B cell (primary cell): Measurements from ENCODE around the gene ZNF532. TPM values are rescaled to one million over a fixed set of nuclear protein-coding genes. Genes with fewer than 3 reads are reported as not detected.

Experiments used
- ATAC-seq: fragments of 200-7000 bp; cut with Tn5 transposase; one replicate; pipeline ENCODE4 v1.10.0; 2021; ENCODE audit warnings: low read depth, mild to moderate bottlenecking, moderate number of reproducible peaks, moderate library complexity
- CTCF ChIA-PET: fragments of 350-600 bp; sonication (Branson Sonifier 250); formaldehyde crosslinking; loops from one replicate; lab custom pipeline; 2021; ENCODE audit warnings: antibody characterized with exemption, inconsistent platforms; lab: Charles Lee
- POLR2A ChIA-PET: fragments of 350-600 bp; sonication (Branson Sonifier 250); formaldehyde crosslinking; loops from one replicate; lab custom pipeline; 2021; ENCODE audit warnings: antibody characterized with exemption; lab: Charles Lee
- DNase-seq: peaks from one replicate; pipeline ENCODE4 v3.0.0; 2013
- H2AFZ ChIP-seq: 2 replicates; pipeline ENCODE4 v1.6.1; 2012; ENCODE audit warnings: mild to moderate bottlenecking, low read depth, low read length; ENCODE audit not compliant: insufficient read depth, poor library complexity, severe bottlenecking
- H3K27ac ChIP-seq, 2 donors: 1 replicate in 1 of 2; 2 replicates in 1 of 2; pipeline ENCODE4 v1.5.1; 2012 to 2013; ENCODE audit warnings: low read length in 2 of 2, mild to moderate bottlenecking in 2 of 2, moderate library complexity in 1 of 2
- H3K27me3 ChIP-seq, 4 experiments: fragments of 200-600 bp in 1 of 4; sonication (generic) in 1 of 4; replicated peaks in 1 of 4; 1 replicate in 2 of 4; 2 replicates in 2 of 4; pipeline versions ENCODE4 v1.6.1 to v1.7.0; 2013 to 2016; ENCODE audit warnings: low read length in 3 of 4, mild to moderate bottlenecking in 2 of 4, mixed read lengths in 1 of 4, moderate library complexity in 1 of 4; ENCODE audit not compliant: insufficient read depth in 4 of 4, control insufficient read depth in 3 of 4; ENCODE audit errors: control extremely low read depth in 1 of 4
- H3K36me3 ChIP-seq, 2 experiments: replicated peaks in 1 of 2; 1 replicate in 1 of 2; 2 replicates in 1 of 2; pipeline versions ENCODE4 v1.6.1 to v1.7.1; 2013; ENCODE audit warnings: low read length in 1 of 2; ENCODE audit not compliant: insufficient read depth in 2 of 2, control insufficient read depth in 1 of 2; ENCODE audit errors: control extremely low read depth in 1 of 2, extremely low read depth in 1 of 2
- H3K4me1 ChIP-seq, 2 donors: fragments of 200-600 bp in 1 of 2; sonication (generic) in 1 of 2; 1 replicate in 1 of 2; 2 replicates in 1 of 2; pipeline versions ENCODE4 v1.5.1 to v1.6.1; 2013 to 2017; ENCODE audit warnings: low read length in 2 of 2; ENCODE audit not compliant: control insufficient read depth in 2 of 2, insufficient read depth in 2 of 2
- H3K4me2 ChIP-seq: replicated peaks from 2 replicates; pipeline ENCODE3; 2012; ENCODE audit warnings: mild to moderate bottlenecking, low read depth, low read length; ENCODE audit not compliant: poor library complexity, severe bottlenecking
- H3K4me3 ChIP-seq, 5 experiments: fragments of 200-600 bp in 1 of 5; sonication (generic) in 1 of 5; 1 replicate in 3 of 5; 2 replicates in 2 of 5; pipeline versions ENCODE4 v1.5.1 to v1.7.0; 2011 to 2016; ENCODE audit warnings: low read length in 4 of 5, mild to moderate bottlenecking in 4 of 5, low read depth in 2 of 5, control low read depth in 1 of 5, moderate library complexity in 1 of 5; ENCODE audit not compliant: insufficient read depth in 1 of 5; ENCODE audit errors: control extremely low read depth in 1 of 5, extremely low read depth in 1 of 5
- H3K79me2 ChIP-seq: fragments of 200-600 bp; sonication (generic); one replicate; pipeline ENCODE4 v1.6.0; 2016; ENCODE audit warnings: low read length; ENCODE audit not compliant: control insufficient read depth, insufficient read depth
- H3K9ac ChIP-seq: fragments of 200-600 bp; sonication (generic); 2 replicates; pipeline ENCODE4 v1.6.1; 2017; ENCODE audit warnings: mild to moderate bottlenecking, low read length, moderate library complexity
- H3K9me3 ChIP-seq, 3 donors: one replicate each; pipeline versions ENCODE4 v1.6.1 to v1.7.1; 2013; ENCODE audit warnings: low read length in 2 of 3; ENCODE audit not compliant: control insufficient read depth in 2 of 3, insufficient read depth in 1 of 3; ENCODE audit errors: control extremely low read depth in 1 of 3
- H4K20me1 ChIP-seq: 2 replicates; pipeline ENCODE4 v1.6.0; 2012; ENCODE audit warnings: mild to moderate bottlenecking, low read length; ENCODE audit not compliant: insufficient read depth, control insufficient read depth, poor library complexity, severe bottlenecking
- H3K27ac Mint-ChIP-seq: one replicate; pipeline ENCODE4 v1.8.0; 2021; ENCODE audit warnings: mixed read lengths
- H3K27me3 Mint-ChIP-seq: one replicate; pipeline ENCODE4 v1.8.0; 2021; ENCODE audit warnings: mixed read lengths
- H3K4me1 Mint-ChIP-seq: one replicate; pipeline ENCODE4 v1.8.0; 2021; ENCODE audit warnings: mixed read lengths
- H3K4me3 Mint-ChIP-seq: one replicate; pipeline ENCODE4 v1.8.0; 2021; ENCODE audit warnings: mixed read lengths
- H3K9me3 Mint-ChIP-seq: one replicate; pipeline ENCODE4 v1.8.0; 2022; ENCODE audit warnings: mixed read lengths; ENCODE audit not compliant: insufficient read depth
- EZH2 ChIP-seq: IDR thresholded peaks from 2 replicates; pipeline ENCODE4 v1.6.1; 2012; ENCODE audit warnings: borderline replicate concordance, low read depth, mild to moderate bottlenecking, moderate library complexity, low read length; ENCODE audit not compliant: insufficient read depth, poor library complexity, severe bottlenecking
- WGBS: methylation state at CpG from one replicate; pipeline ENCODE4 v1.1.5; 2013; ENCODE audit warnings: missing lambda C conversion rate; ENCODE audit not compliant: insufficient coverage; 5-methylcytosine and 5-hydroxymethylcytosine counted together
- intact Hi-C: fragments of 100-400 bp; cut with micrococcal nuclease; formaldehyde crosslinking; loops from one replicate; pipeline ENCODE4 v1.10.0; 2022
- polyA plus RNA-seq: library from polyadenylated mRNA; depleted of rRNA; stranded (reverse); fragments of >200 nt; gene quantifications from 2 replicates; pipeline ENCODE4 v1.2.3, GENCODE V29; 2012
- total RNA-seq, 2 donors: library from RNA; stranded (reverse); fragments of 120-200 nt in 1 of 2; gene quantifications; 1 replicate in 1 of 2; 2 replicates in 1 of 2; pipeline versions ENCODE4 v1.2.3 to v1.2.4, GENCODE V29; 2013 to 2022
- TF ChIP-seq, protein P1 (sequence below): fragments of 200-600 bp; IDR thresholded peaks from one replicate; pipeline ENCODE4 v1.8.0; 2022; ENCODE audit warnings: antibody characterized with exemption, mild to moderate bottlenecking

Gene ZNF532
- total and polyA plus RNA-seq, 2 donors (not counting 1 experiment from before 2014, with no cell fraction given) = 58.2 to 104 TPM

DNA sequence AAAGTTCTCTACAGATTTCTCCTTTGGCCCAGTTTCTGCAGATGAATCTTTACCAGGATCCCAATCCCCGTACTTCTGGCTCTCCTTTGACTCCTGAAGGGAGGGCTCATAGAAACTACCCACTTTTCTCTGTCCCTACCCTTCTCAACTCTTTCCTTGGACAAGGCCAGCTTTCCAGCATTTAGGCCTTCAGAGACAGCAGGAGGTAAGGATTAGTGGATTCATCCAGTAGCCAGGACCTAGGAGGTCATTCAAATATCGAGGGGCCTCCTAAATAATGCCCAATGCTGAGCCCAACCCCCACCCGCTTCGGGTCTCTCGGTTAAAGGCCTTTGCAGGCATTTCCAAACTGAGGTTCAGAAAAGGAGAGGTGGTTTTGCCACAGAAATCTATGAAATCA is 4.8 kb upstream of the ZNF532 start:
- intact Hi-C loops = loop anchor here (10.0 kb wide), 2 partner anchors 75 to 195 kb away; no protein-coding TSS in a partner anchor
- H2AFZ ChIP-seq = no peak overlapping the region
- peaks cover 8% of the 10 kb centered on the region for H3K79me2 ChIP-seq
- ChIA-PET CTCF (interaction anchor here (0.7 kb wide), 1 partner anchor 76 kb away, joined by 3 read pairs; no protein-coding TSS in a partner anchor), POLR2A (no interaction called here)
- H3K4me3 ChIP-seq = no peak overlapping the region
- 87% methylated on average over 3 of the region's 5 CpGs for WGBS
- no peak overlapping the region for H3K4me3 Mint-ChIP-seq
- no peaks in the 10 kb centered on the region for H4K20me1 ChIP-seq
- H3K27ac Mint-ChIP-seq = no peak overlapping the region
- no peak for DNase-seq
- H3K27ac ChIP-seq = no peak overlapping the region
- H3K36me3 ChIP-seq = no peaks in the 10 kb centered on the region
- ATAC-seq = no peak
- H3K27me3 Mint-ChIP-seq = no peaks in the 10 kb centered on the region
- H3K9me3 Mint-ChIP-seq = no peaks in the 10 kb centered on the region
- no peak for TF ChIP-seq EZH2
- TF ChIP-seq, protein P1, sequence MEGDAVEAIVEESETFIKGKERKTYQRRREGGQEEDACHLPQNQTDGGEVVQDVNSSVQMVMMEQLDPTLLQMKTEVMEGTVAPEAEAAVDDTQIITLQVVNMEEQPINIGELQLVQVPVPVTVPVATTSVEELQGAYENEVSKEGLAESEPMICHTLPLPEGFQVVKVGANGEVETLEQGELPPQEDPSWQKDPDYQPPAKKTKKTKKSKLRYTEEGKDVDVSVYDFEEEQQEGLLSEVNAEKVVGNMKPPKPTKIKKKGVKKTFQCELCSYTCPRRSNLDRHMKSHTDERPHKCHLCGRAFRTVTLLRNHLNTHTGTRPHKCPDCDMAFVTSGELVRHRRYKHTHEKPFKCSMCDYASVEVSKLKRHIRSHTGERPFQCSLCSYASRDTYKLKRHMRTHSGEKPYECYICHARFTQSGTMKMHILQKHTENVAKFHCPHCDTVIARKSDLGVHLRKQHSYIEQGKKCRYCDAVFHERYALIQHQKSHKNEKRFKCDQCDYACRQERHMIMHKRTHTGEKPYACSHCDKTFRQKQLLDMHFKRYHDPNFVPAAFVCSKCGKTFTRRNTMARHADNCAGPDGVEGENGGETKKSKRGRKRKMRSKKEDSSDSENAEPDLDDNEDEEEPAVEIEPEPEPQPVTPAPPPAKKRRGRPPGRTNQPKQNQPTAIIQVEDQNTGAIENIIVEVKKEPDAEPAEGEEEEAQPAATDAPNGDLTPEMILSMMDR = no peak
- H3K4me1 Mint-ChIP-seq = peaks cover 25% of the 10 kb centered on the region
- H3K4me2 ChIP-seq = no peak overlapping the region
- no peaks in the 10 kb centered on the region for H3K27me3 ChIP-seq
- no peaks in the 10 kb centered on the region for H3K9me3 ChIP-seq
- no peak overlapping the region for H3K9ac ChIP-seq
- H3K4me1 ChIP-seq = peaks cover 20 to 22% of the 10 kb centered on the region in 2 donors

DNA sequence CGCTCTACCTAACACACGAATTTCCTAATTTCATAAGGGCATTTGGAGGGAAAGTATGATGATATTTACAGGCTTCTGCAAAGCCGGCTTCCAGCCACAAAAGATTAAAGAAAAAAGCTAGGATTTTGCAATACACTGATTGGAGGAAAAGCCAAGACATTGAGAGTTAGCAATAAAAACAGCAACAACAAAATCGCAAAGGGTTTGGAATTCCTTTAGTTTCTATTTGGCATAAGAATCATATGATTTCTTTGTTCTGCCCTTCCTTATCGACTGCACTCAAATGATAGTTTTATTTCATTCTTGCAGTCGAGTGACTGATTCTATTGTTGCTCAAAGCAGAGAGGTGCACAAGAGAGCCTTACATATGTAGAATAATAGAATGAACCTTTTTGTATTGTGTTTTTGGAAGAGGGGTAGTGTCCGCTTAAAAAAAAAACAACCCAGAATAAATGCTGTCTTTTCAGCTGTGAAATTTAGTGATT is 3.9 kb upstream of the ZNF532 start:
- H3K27ac ChIP-seq = no peak overlapping the region
- H3K4me2 ChIP-seq = no peak overlapping the region
- H3K4me3 ChIP-seq = no peak overlapping the region
- CTCF ChIA-PET = interaction anchor here (0.7 kb wide), 1 partner anchor 77 kb away, joined by 3 read pairs; no protein-coding TSS in a partner anchor
- no peaks in the 10 kb centered on the region for H3K36me3 ChIP-seq
- H3K9me3 ChIP-seq = no peaks in the 10 kb centered on the region
- intact Hi-C loops = loop anchor here (10.0 kb wide), 2 partner anchors 76 to 194 kb away; no protein-coding TSS in a partner anchor
- Mint-ChIP-seq H3K4me3 (no peak overlapping the region), H3K27me3 (no peaks in the 10 kb centered on the region), H3K27ac (no peak overlapping the region), H3K4me1 (peaks cover 32% of the 10 kb centered on the region), H3K9me3 (no peaks in the 10 kb centered on the region)
- no peak overlapping the region for H3K9ac ChIP-seq
- H3K27me3 ChIP-seq = no peaks in the 10 kb centered on the region
- H3K79me2 ChIP-seq = peaks cover 8% of the 10 kb centered on the region
- POLR2A ChIA-PET = no interaction called here
- DNase-seq (no peak), ATAC-seq (no peak)
- no peak for TF ChIP-seq EZH2
- TF ChIP-seq, protein P1 = no peak
- peaks cover 20 to 24% of the 10 kb centered on the region in 2 donors for H3K4me1 ChIP-seq
- H2AFZ ChIP-seq = no peak overlapping the region
- WGBS = 100% methylated on average over 3 of the region's 7 CpGs
- H4K20me1 ChIP-seq = no peaks in the 10 kb centered on the region
